H9 (cell line): Measurements from ENCODE around the gene FOXI1. TPM values are rescaled to one million over a fixed set of nuclear protein-coding genes. Genes with fewer than 3 reads are reported as not detected.

Source experiments
- DNase-seq: peaks from one replicate; pipeline ENCODE4 v3.0.0-alpha.2; 2017
- H2AFZ ChIP-seq: one replicate; pipeline ENCODE4 v1.6.1; 2013; ENCODE audit warnings: mild to moderate bottlenecking, low read length, control low read depth, moderate library complexity
- H2AK5ac ChIP-seq: 2 replicates; pipeline ENCODE4 v1.6.1; 2013; ENCODE audit warnings: low read length, control low read depth, mixed read lengths; ENCODE audit not compliant: insufficient read length
- H2BK120ac ChIP-seq: one replicate; pipeline ENCODE4 v1.6.1; 2013; ENCODE audit warnings: low read depth, mild to moderate bottlenecking, low read length, control low read depth, inconsistent platforms; ENCODE audit not compliant: poor library complexity, severe bottlenecking
- H2BK12ac ChIP-seq: 2 replicates; pipeline ENCODE4 v1.6.1; 2013; ENCODE audit warnings: low read length, control low read depth, mixed read lengths, low read depth; ENCODE audit not compliant: insufficient read length
- H2BK15ac ChIP-seq: 2 replicates; pipeline ENCODE4 v1.6.1; 2013; ENCODE audit warnings: low read depth, low read length, control low read depth
- H2BK20ac ChIP-seq: one replicate; pipeline ENCODE4 v1.6.1; 2013; ENCODE audit warnings: low read depth, mild to moderate bottlenecking, low read length, control low read depth, inconsistent platforms; ENCODE audit not compliant: poor library complexity, severe bottlenecking
- H2BK5ac ChIP-seq: 2 replicates; pipeline ENCODE4 v1.6.1; 2013; ENCODE audit warnings: low read length, control low read depth, mixed read lengths; ENCODE audit not compliant: insufficient read length
- H3K14ac ChIP-seq: 2 replicates; pipeline ENCODE4 v1.6.1; 2013; ENCODE audit warnings: low read length, control low read depth; ENCODE audit not compliant: insufficient read depth
- H3K18ac ChIP-seq: 2 replicates; pipeline ENCODE4 v1.6.1; 2013; ENCODE audit warnings: low read depth, mild to moderate bottlenecking, mixed read lengths, low read length, control low read depth; ENCODE audit not compliant: insufficient read length
- H3K23ac ChIP-seq: 2 replicates; pipeline ENCODE4 v1.6.1; 2013; ENCODE audit warnings: low read length, control low read depth, mixed read lengths, low read depth; ENCODE audit not compliant: insufficient read length
- H3K23me2 ChIP-seq: 2 replicates; pipeline ENCODE4 v1.6.1; 2013; ENCODE audit warnings: low read depth, mild to moderate bottlenecking, mixed read lengths, low read length, control low read depth; ENCODE audit not compliant: insufficient read length, poor library complexity, severe bottlenecking
- H3K27ac ChIP-seq: 2 replicates; pipeline ENCODE4 v1.5.1; 2013; ENCODE audit warnings: low read length, control low read depth, mixed read lengths, low read depth; ENCODE audit not compliant: insufficient read length
- H3K27me3 ChIP-seq: 2 replicates; pipeline ENCODE4 v1.6.1; 2013; ENCODE audit warnings: low read length, control low read depth, inconsistent platforms; ENCODE audit not compliant: insufficient read depth
- H3K4ac ChIP-seq: 2 replicates; pipeline ENCODE4 v1.6.1; 2013; ENCODE audit warnings: low read depth, mild to moderate bottlenecking, control low read depth, inconsistent platforms, low read length, moderate library complexity
- H3K4me1 ChIP-seq: 2 replicates; pipeline ENCODE4 v1.6.1; 2013; ENCODE audit warnings: low read length, control low read depth, inconsistent platforms; ENCODE audit not compliant: insufficient read depth
- H3K4me2 ChIP-seq: 2 replicates; pipeline ENCODE4 v1.6.1; 2013; ENCODE audit warnings: low read length, control low read depth, mixed read lengths; ENCODE audit not compliant: insufficient read length, insufficient read depth
- H3K56ac ChIP-seq: 2 replicates; pipeline ENCODE4 v1.6.1; 2013; ENCODE audit warnings: low read depth, mild to moderate bottlenecking, mixed read lengths, low read length, control low read depth; ENCODE audit not compliant: insufficient read length
- H3K79me1 ChIP-seq: 2 replicates; pipeline ENCODE4 v1.6.1; 2013; ENCODE audit warnings: low read depth, mild to moderate bottlenecking, moderate library complexity, low read length, control low read depth, inconsistent platforms; ENCODE audit not compliant: insufficient read depth, poor library complexity, severe bottlenecking
- H3K79me2 ChIP-seq: 2 replicates; pipeline ENCODE4 v1.6.1; 2013; ENCODE audit warnings: low read length, control low read depth, inconsistent platforms; ENCODE audit not compliant: insufficient read depth
- H3K9ac ChIP-seq: 2 replicates; pipeline ENCODE4 v1.6.1; 2013; ENCODE audit warnings: low read length, control low read depth, mixed read lengths; ENCODE audit not compliant: insufficient read length; ENCODE audit errors: extremely low read depth
- H3K9me3 ChIP-seq: one replicate; pipeline ENCODE4 v1.6.1; 2013; ENCODE audit warnings: low read depth, low read length, inconsistent platforms; ENCODE audit not compliant: control insufficient read depth
- H3T11ph ChIP-seq: one replicate; pipeline ENCODE4 v1.6.1; 2013; ENCODE audit warnings: mild to moderate bottlenecking, low read length, control low read depth, inconsistent platforms
- H4K20me1 ChIP-seq: one replicate; pipeline ENCODE4 v1.6.1; 2013; ENCODE audit not compliant: control insufficient read depth, insufficient read length, insufficient read depth
- H4K5ac ChIP-seq: 2 replicates; pipeline ENCODE4 v1.6.1; 2013; ENCODE audit warnings: low read depth, mild to moderate bottlenecking, mixed read lengths, low read length, control low read depth; ENCODE audit not compliant: insufficient read length
- H4K8ac ChIP-seq: replicated peaks from 2 replicates; pipeline ENCODE4 v1.6.1; 2013; ENCODE audit warnings: low read length, control low read depth, mixed read lengths, low read depth; ENCODE audit not compliant: insufficient read length
- H4K91ac ChIP-seq: 2 replicates; pipeline ENCODE4 v1.6.1; 2013; ENCODE audit warnings: low read depth, mild to moderate bottlenecking, moderate library complexity, mixed read lengths, low read length, control low read depth; ENCODE audit not compliant: insufficient read length
- H3K27ac Mint-ChIP-seq, 3 experiments: 2 replicates in 2 of 3; 3 replicates in 1 of 3; pipeline ENCODE4 v1.8.0; 2020 to 2021; ENCODE audit warnings: mixed read lengths in 3 of 3, mild to moderate bottlenecking in 1 of 3, moderate library complexity in 1 of 3
- H3K27me3 Mint-ChIP-seq: 2 replicates; pipeline ENCODE4 v1.8.0; 2021; ENCODE audit warnings: low read depth, mild to moderate bottlenecking, moderate library complexity, mixed read lengths
- H3K36me3 Mint-ChIP-seq, 3 experiments: 2 replicates in 2 of 3; 3 replicates in 1 of 3; pipeline ENCODE4 v1.8.0; 2020 to 2021; ENCODE audit warnings: low read depth in 3 of 3, mixed read lengths in 3 of 3; ENCODE audit not compliant: insufficient read depth in 1 of 3
- H3K4me1 Mint-ChIP-seq, 2 experiments: 2 replicates each; pipeline ENCODE4 v1.8.0; 2020; ENCODE audit warnings: mixed read lengths in 2 of 2
- H3K4me3 Mint-ChIP-seq, 2 experiments: 2 replicates in 1 of 2; 3 replicates in 1 of 2; pipeline ENCODE4 v1.8.0; 2020 to 2021; ENCODE audit warnings: mild to moderate bottlenecking in 2 of 2, mixed read lengths in 2 of 2, moderate library complexity in 1 of 2
- H3K9me3 Mint-ChIP-seq, 2 experiments: 2 replicates in 1 of 2; 3 replicates in 1 of 2; pipeline ENCODE4 v1.8.0; 2020; ENCODE audit warnings: mild to moderate bottlenecking in 2 of 2, mixed read lengths in 2 of 2, moderate library complexity in 1 of 2
- CTCF ChIP-seq: fragments of 200-600 bp; sonication (generic); conservative IDR thresholded peaks from 3 replicates; pipeline ENCODE4 v1.8.0; 2021; ENCODE audit warnings: antibody characterized with exemption, mild to moderate bottlenecking
- WGBS: extraction: QIAGEN DNeasy Blood & Tissue Kit; methylation state at CpG from one replicate; pipeline ENCODE4 v1.1.7; 2013; ENCODE audit warnings: missing lambda C conversion rate, low lambda C conversion rate, mixed read lengths; ENCODE audit not compliant: insufficient read length; ENCODE audit errors: extremely low coverage; 5-methylcytosine and 5-hydroxymethylcytosine counted together
- total RNA-seq: library from RNA; stranded (reverse); gene quantifications from 2 replicates; pipeline ENCODE4 v1.2.1, GENCODE V29; 2021

Gene FOXI1
- total RNA-seq, 1 experiment from 2014 or later = not detected

- H2BK12ac ChIP-seq = no peak overlapping the region
- no peaks in the 10 kb centered on the region for H3K79me1 ChIP-seq
- H2BK120ac ChIP-seq = no peak overlapping the region
- Mint-ChIP-seq H3K27me3 (no peaks in the 10 kb centered on the region; the same call in none of the 2 replicates), H3K4me1 (peaks cover 16% of the 10 kb centered on the region in 2 experiments), H3K27ac (no peak overlapping the region; a peak in 1 of 7 replicates), H3K4me3 (no peak overlapping the region), H3K9me3 (no peaks in the 10 kb centered on the region; a peak in 1 of 5 replicates), H3K36me3 (no peaks in the 10 kb centered on the region)
- H4K8ac ChIP-seq = no peak overlapping the region
- H3K9me3 ChIP-seq = no peaks in the 10 kb centered on the region
- H4K20me1 ChIP-seq = no peaks in the 10 kb centered on the region
- no peak overlapping the region for H4K5ac ChIP-seq
- no CpG with 5 or more reads among the region's 12 CpGs for WGBS
- no peak overlapping the region for H3K9ac ChIP-seq
- H3T11ph ChIP-seq = no peak overlapping the region
- no peak overlapping the region for H2BK15ac ChIP-seq
- H4K91ac ChIP-seq = no peak overlapping the region
- no peak overlapping the region for H2BK5ac ChIP-seq
- H3K4ac ChIP-seq = no peak overlapping the region
- TF ChIP-seq CTCF = no peak
- H3K27me3 ChIP-seq = no peaks in the 10 kb centered on the region
- H3K23me2 ChIP-seq = no peaks in the 10 kb centered on the region
- no peak overlapping the region for H3K18ac ChIP-seq
- H3K27ac ChIP-seq = no peak overlapping the region
- H2AFZ ChIP-seq = no peak overlapping the region
- no peak overlapping the region for H2AK5ac ChIP-seq
- no peaks in the 10 kb centered on the region for H3K79me2 ChIP-seq
- H3K56ac ChIP-seq = no peak overlapping the region
- H3K4me2 ChIP-seq = no peak overlapping the region
- no peak for DNase-seq
- no peak overlapping the region for H3K14ac ChIP-seq
- no peak overlapping the region for H2BK20ac ChIP-seq
- H3K23ac ChIP-seq = no peak overlapping the region
- no peaks in the 10 kb centered on the region for H3K4me1 ChIP-seq
Observed at GRCh38 chr5:170147051-170147752, 41.5 kb downstream of the FOXI1 start.
